Measurements from ENCODE around the gene TMCO4. TPM values are rescaled to one million over a fixed set of nuclear protein-coding genes. Genes with fewer than 3 reads are reported as not detected.

TMCO4 gene
- total RNA-seq, 2 donors from 2014 or later: 19.6 to 22.1 TPM

- no peaks in the 10 kb centered on the region for H3K27me3 Mint-ChIP-seq (ENCODE audit: low read depth)
- H3K9me3 Mint-ChIP-seq: no peaks in the 10 kb centered on the region
- H3K4me3 Mint-ChIP-seq: no peak overlapping the region
- H3K4me1 Mint-ChIP-seq (ENCODE audit: low read depth): no peaks in the 10 kb centered on the region
- no peaks in the 10 kb centered on the region for H3K36me3 Mint-ChIP-seq (ENCODE audit: insufficient read depth in 2 of 2)
- ATAC-seq (replicated peaks in 1 of 2): no peak
- DNase-seq: no peak
- H3K27ac Mint-ChIP-seq: no peak overlapping the region
Observed at GRCh38 chr1:19744886-19745285, 54.8 kb downstream of the TMCO4 start.

GRCh38 chr1:19744335-19744743, 55.4 kb downstream of the TMCO4 start:
- H3K36me3 Mint-ChIP-seq (ENCODE audit: insufficient read depth in 2 of 2): peaks cover 0 to under 1% of the 10 kb centered on the region in 2 donors
- no peaks in the 10 kb centered on the region for H3K27me3 Mint-ChIP-seq (ENCODE audit: low read depth)
- no peak overlapping the region for H3K4me3 Mint-ChIP-seq
- H3K9me3 Mint-ChIP-seq: no peaks in the 10 kb centered on the region
- ATAC-seq (replicated peaks in 1 of 2): no peak
- no peak overlapping the region for H3K27ac Mint-ChIP-seq
- H3K4me1 Mint-ChIP-seq (ENCODE audit: low read depth): no peaks in the 10 kb centered on the region
- no peak for DNase-seq

GRCh38 chr1:19743793-19744192, 55.9 kb downstream of the TMCO4 start:
- no peak overlapping the region for H3K4me3 Mint-ChIP-seq
- no peak for DNase-seq
- H3K9me3 Mint-ChIP-seq: no peaks in the 10 kb centered on the region
- H3K27me3 Mint-ChIP-seq (ENCODE audit: low read depth): no peaks in the 10 kb centered on the region
- H3K4me1 Mint-ChIP-seq (ENCODE audit: low read depth): no peaks in the 10 kb centered on the region
- ATAC-seq (replicated peaks in 1 of 2): no peak
- H3K36me3 Mint-ChIP-seq (ENCODE audit: insufficient read depth in 2 of 2): peaks cover 0 to 2% of the 10 kb centered on the region in 2 donors
- H3K27ac Mint-ChIP-seq: no peak overlapping the region

GRCh38 chr1:19743180-19743579, 56.5 kb downstream of the TMCO4 start:
- no peak for ATAC-seq (replicated peaks in 1 of 2)
- Mint-ChIP-seq H3K36me3 (ENCODE audit: insufficient read depth in 2 of 2) (peaks cover 0 to 2% of the 10 kb centered on the region in 2 donors), H3K4me1 (ENCODE audit: low read depth) (no peaks in the 10 kb centered on the region), H3K27me3 (ENCODE audit: low read depth) (no peaks in the 10 kb centered on the region), H3K4me3 (no peak overlapping the region), H3K27ac (no peak overlapping the region), H3K9me3 (no peaks in the 10 kb centered on the region)
- no peak for DNase-seq

- ATAC-seq (replicated peaks in 1 of 2) (no peak), DNase-seq (no peak)
- Mint-ChIP-seq H3K4me1 (ENCODE audit: low read depth) (no peaks in the 10 kb centered on the region), H3K27me3 (ENCODE audit: low read depth) (no peaks in the 10 kb centered on the region), H3K4me3 (no peak overlapping the region), H3K9me3 (no peaks in the 10 kb centered on the region), H3K27ac (no peak overlapping the region), H3K36me3 (ENCODE audit: insufficient read depth in 2 of 2) (peaks cover 0 to 2% of the 10 kb centered on the region in 2 donors)
Observed at GRCh38 chr1:19739628-19740027, 60.1 kb downstream of the TMCO4 start.

GRCh38 chr1:19738669-19739068, 61.0 kb downstream of the TMCO4 start:
- DNase-seq: no peak
- Mint-ChIP-seq H3K27ac (no peak overlapping the region), H3K4me1 (ENCODE audit: low read depth) (no peaks in the 10 kb centered on the region), H3K27me3 (ENCODE audit: low read depth) (no peaks in the 10 kb centered on the region), H3K9me3 (no peaks in the 10 kb centered on the region), H3K4me3 (no peak overlapping the region), H3K36me3 (ENCODE audit: insufficient read depth in 2 of 2) (peaks cover 0 to 2% of the 10 kb centered on the region in 2 donors)
- no peak for ATAC-seq (replicated peaks in 1 of 2)

- ATAC-seq (replicated peaks in 1 of 2) (no peak), DNase-seq (no peak)
- H3K9me3 Mint-ChIP-seq: no peaks in the 10 kb centered on the region
- no peak overlapping the region for H3K4me3 Mint-ChIP-seq
- H3K27me3 Mint-ChIP-seq (ENCODE audit: low read depth): no peaks in the 10 kb centered on the region
- H3K36me3 Mint-ChIP-seq (ENCODE audit: insufficient read depth in 2 of 2): peaks cover 0 to 2% of the 10 kb centered on the region in 2 donors
- H3K4me1 Mint-ChIP-seq (ENCODE audit: low read depth): no peaks in the 10 kb centered on the region
- H3K27ac Mint-ChIP-seq: no peak overlapping the region
Observed at GRCh38 chr1:19738076-19738475, 61.6 kb downstream of the TMCO4 start.

GRCh38 chr1:19737104-19737825, 62.5 kb downstream of the TMCO4 start:
- Mint-ChIP-seq H3K4me1 (ENCODE audit: low read depth) (no peaks in the 10 kb centered on the region), H3K36me3 (ENCODE audit: insufficient read depth in 2 of 2) (peaks cover 0 to 2% of the 10 kb centered on the region in 2 donors), H3K27ac (no peak overlapping the region), H3K27me3 (ENCODE audit: low read depth) (no peaks in the 10 kb centered on the region), H3K9me3 (no peaks in the 10 kb centered on the region), H3K4me3 (no peak overlapping the region)
- ATAC-seq (replicated peaks in 1 of 2): no peak
- DNase-seq: no peak

GRCh38 chr1:19735440-19736127, 64.1 kb downstream of the TMCO4 start:
- Mint-ChIP-seq H3K27me3 (ENCODE audit: low read depth) (no peaks in the 10 kb centered on the region), H3K9me3 (peaks cover 1 to 3% of the 10 kb centered on the region in 2 donors), H3K4me3 (no peak overlapping the region), H3K4me1 (ENCODE audit: low read depth) (no peaks in the 10 kb centered on the region), H3K27ac (no peak overlapping the region), H3K36me3 (ENCODE audit: insufficient read depth in 2 of 2) (peaks cover 2 to 7% of the 10 kb centered on the region in 2 donors)
- DNase-seq (no peak), ATAC-seq (replicated peaks in 1 of 2) (no peak)

GRCh38 chr1:19734472-19734999, 65.2 kb downstream of the TMCO4 start:
- no peak for DNase-seq
- no peak overlapping the region for H3K27ac Mint-ChIP-seq
- H3K9me3 Mint-ChIP-seq: peaks cover 3 to 5% of the 10 kb centered on the region in 2 donors
- peaks cover 4 to 8% of the 10 kb centered on the region in 2 donors for H3K36me3 Mint-ChIP-seq (ENCODE audit: insufficient read depth in 2 of 2)
- H3K27me3 Mint-ChIP-seq (ENCODE audit: low read depth): no peaks in the 10 kb centered on the region
- no peak for ATAC-seq (replicated peaks in 1 of 2)
- no peak overlapping the region for H3K4me3 Mint-ChIP-seq
- H3K4me1 Mint-ChIP-seq (ENCODE audit: low read depth): no peaks in the 10 kb centered on the region

- no peak for DNase-seq
- Mint-ChIP-seq H3K36me3 (ENCODE audit: insufficient read depth in 2 of 2) (peaks cover 4 to 6% of the 10 kb centered on the region in 2 donors), H3K27ac (no peak overlapping the region), H3K4me1 (ENCODE audit: low read depth) (no peaks in the 10 kb centered on the region), H3K27me3 (ENCODE audit: low read depth) (no peaks in the 10 kb centered on the region), H3K4me3 (no peak overlapping the region), H3K9me3 (peaks cover 3 to 5% of the 10 kb centered on the region in 2 donors)
- ATAC-seq (replicated peaks in 1 of 2): no peak
Observed at GRCh38 chr1:19734056-19734455, 65.7 kb downstream of the TMCO4 start.

GRCh38 chr1:19733615-19734014, 66.1 kb downstream of the TMCO4 start:
- H3K27me3 Mint-ChIP-seq (ENCODE audit: low read depth): no peaks in the 10 kb centered on the region
- DNase-seq (no peak), ATAC-seq (replicated peaks in 1 of 2) (no peak)
- no peak overlapping the region for H3K27ac Mint-ChIP-seq
- peaks cover 3 to 5% of the 10 kb centered on the region in 2 donors for H3K9me3 Mint-ChIP-seq
- no peaks in the 10 kb centered on the region for H3K4me1 Mint-ChIP-seq (ENCODE audit: low read depth)
- peaks cover 4 to 6% of the 10 kb centered on the region in 2 donors for H3K36me3 Mint-ChIP-seq (ENCODE audit: insufficient read depth in 2 of 2)
- no peak overlapping the region for H3K4me3 Mint-ChIP-seq

- peaks cover 6 to 7% of the 10 kb centered on the region in 2 donors for H3K36me3 Mint-ChIP-seq (ENCODE audit: insufficient read depth in 2 of 2)
- no peaks in the 10 kb centered on the region for H3K4me1 Mint-ChIP-seq (ENCODE audit: low read depth)
- no peak overlapping the region for H3K27ac Mint-ChIP-seq
- H3K27me3 Mint-ChIP-seq (ENCODE audit: low read depth): no peaks in the 10 kb centered on the region
- no peak for DNase-seq
- H3K4me3 Mint-ChIP-seq: no peak overlapping the region
- H3K9me3 Mint-ChIP-seq: peaks cover 3 to 5% of the 10 kb centered on the region in 2 donors
- no peak for ATAC-seq (replicated peaks in 1 of 2)
Observed at GRCh38 chr1:19731311-19731821, 68.3 kb downstream of the TMCO4 start.

All from activated T-cell treated with anti-CD3 and anti-CD28 coated beads, Interleukin-2, amount 50 U/mL, for 72 hours (primary cell).